GM20431 (cell line): Measurements from ENCODE around the gene GOLGA8N.
"Not testable (repeated sequence)": the region's sequence is repeated elsewhere in the genome, so short reads cannot be mapped to it uniquely, and the experiment has no call there.

ENCODE experiments used
- in situ Hi-C: fragments of 300-500 bp; cut with MseI, MboI; formaldehyde crosslinking; loops from one replicate; pipeline ENCODE4 v1.15.0; 2020; ENCODE audit warnings: low sequenced_read_pairs; ENCODE audit not compliant: unreplicated experiment

GOLGA8N gene

DNA sequence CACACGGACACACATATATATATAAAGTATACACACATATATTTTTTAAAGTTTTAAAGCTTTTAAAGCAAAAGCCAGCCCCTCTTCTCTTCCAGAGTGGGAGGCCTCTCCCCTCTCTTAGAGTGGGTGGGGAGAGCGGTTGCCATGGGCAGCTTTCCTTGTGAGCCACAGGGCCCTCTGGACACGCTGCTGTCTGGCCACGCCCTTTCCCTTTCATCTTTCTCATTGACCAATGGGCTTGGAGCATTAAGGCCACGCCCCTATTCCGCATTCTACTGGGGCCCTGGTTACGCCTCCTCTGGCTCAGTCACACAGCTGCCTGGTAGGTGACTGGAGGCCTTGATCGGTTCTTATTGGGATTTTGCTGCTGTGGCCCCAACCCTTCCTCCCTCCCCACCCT, at the start of gene GOLGA8N:
TSS of gene GOLGA8N (plus strand) at position 306 of the 400 bp plus-strand sequence.
- in situ Hi-C loops: not testable (repeated sequence)

DNA sequence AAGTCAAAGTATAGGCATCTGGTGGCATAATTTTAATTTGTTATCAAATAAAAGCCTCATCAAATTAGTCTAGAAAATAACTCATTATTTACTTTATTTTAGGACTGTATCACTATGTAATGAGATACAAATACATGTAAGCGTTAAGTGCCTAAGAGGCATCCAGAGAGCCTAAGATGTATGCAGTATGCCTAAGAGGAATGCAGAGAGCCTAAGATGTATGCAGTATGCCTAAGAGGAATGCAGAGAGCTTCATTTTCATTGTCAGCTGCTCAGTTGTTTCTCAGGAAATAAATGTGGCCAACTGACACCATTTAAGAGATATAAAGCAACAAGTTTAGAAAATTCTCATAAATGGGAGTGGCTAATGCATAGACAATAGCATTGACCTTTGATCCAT, 49.8 kb upstream of the GOLGA8N start:
- in situ Hi-C loops: not testable (repeated sequence)

DNA sequence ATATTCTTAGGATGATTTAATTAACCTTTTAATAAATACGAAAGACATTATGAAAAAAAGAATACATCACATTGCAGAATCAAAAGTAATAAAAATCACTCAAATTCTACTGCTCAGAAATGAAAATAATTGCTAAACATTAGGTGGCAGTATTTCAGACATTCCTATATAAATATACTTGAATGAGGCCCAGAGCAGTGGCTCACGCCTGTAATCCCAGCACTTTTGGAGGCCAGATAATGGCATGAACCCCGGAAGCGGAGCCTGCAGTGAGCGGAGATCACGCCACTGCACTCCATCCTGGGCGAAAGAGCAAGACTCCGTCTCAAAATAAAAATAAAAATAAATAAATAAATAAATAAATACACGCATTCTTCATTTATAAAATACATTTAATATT, 48.1 kb upstream of the GOLGA8N start:
- in situ Hi-C loops: not testable (repeated sequence)

DNA sequence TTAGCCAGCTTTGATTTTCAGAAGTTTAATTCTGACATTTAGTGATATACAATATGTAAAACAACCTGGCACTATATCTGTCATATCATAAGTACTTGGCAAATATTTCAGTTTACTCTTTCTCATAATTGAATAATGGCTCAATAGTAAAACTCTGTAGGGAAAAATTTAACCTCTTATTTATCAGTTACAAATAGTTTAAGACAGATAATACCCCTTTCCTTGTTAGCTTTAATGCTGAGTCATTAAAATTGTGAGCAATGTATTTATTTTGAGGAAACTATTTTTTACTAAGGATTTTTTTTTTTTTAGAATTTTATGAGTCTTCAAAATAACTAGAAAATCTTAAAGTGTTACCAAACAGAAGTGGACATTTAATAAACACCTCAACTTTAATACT, 38.7 kb upstream of the GOLGA8N start:
- in situ Hi-C loops: not testable (repeated sequence)

DNA sequence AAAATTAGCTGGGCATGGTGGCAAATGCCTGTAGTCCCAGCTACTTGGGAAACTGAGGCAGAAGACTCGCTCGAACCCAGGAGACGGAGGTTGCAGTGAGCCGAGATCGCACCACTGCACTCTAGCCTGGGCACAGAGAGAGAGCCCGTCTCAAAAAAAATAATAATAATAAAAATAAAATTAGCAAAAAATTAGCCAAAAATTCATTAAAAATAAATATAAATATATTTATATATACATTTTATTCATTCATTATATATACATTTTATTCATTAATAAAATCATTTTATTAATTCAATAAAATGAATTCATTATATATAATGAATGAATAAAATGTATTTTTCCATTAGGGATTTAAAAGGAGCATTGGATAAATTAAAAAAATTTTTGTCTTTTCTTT, 31.1 kb upstream of the GOLGA8N start:
- in situ Hi-C loops: not testable (repeated sequence)

DNA sequence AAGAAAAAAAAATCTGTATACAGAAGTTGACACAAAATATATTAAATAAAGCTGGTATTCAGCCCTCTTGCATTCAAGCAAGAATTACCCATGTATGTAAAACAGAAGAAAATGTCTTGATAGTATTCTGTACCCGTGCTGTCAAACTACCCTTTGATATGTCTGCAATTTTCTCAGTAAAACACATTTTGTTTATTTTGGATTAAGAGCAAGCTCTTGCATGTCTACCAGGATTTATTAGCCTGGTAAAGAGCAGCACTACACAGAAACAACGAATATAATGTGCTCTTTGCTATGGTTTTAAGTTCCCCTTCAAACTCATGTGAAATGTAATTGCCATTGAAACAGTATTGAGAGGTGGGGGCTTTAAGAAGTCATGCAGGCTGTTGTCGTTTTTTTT, 24.3 kb upstream of the GOLGA8N start:
- in situ Hi-C loops: not testable (repeated sequence)

DNA sequence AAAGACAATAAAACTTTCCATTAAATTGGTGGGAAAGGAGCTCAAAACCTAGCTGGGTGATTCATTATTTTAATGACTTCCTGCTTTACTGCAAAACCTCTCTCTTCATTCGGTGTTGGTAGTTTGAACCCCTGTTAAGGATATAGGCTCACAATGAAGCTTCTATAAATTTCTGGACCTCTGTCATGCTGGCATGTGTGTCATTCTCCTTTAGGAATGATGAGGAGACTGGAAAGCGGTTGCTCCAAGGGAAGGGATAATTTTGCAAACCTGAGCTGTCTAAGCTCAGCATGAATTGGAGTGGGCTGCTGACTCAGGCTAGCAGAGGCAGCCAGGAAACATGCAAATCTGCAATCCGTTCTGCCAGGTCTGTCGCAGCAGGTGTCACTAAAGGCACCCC, 14.8 kb upstream of the GOLGA8N start:
- in situ Hi-C loops: not testable (repeated sequence)

DNA sequence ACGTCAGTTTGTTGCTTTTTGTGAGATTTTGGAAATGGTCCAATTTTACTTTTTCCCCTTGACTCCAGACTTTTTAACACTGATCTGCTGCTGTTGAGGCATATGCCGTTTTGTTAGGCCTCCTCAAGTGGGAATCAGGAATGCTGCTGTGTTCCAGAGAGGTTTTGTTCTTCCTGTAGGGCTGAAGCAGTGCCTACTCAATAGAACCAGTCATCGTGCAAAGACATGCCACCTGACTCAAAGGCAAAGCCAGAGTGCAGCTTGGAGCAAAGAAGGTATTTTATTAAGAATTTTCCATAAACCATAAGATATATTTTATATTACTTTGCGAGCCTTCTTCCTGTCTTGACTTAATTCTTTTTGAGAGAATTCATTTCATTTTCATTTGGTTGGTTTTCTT, 7.4 kb upstream of the GOLGA8N start:
- in situ Hi-C loops: not testable (repeated sequence)

DNA sequence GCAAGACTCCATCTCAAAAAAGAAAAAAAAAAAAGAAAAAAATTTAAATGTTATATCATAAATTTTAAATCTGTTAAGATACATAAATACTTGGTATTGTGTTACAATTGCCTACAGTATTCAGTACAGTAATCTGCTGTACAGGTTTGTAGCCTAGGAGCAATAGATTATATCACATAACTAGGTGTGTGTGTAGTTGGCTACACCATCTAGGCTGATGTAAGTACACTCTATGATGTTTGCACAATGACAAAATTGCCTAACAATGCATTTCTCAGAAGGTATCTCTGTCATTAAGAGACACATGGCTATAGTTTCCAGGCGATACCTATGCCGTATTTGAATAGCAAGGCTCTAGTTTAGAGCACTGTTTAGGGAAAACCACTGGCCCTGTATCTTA, 16.3 kb downstream of the GOLGA8N start:
- in situ Hi-C loops: not testable (repeated sequence)

DNA sequence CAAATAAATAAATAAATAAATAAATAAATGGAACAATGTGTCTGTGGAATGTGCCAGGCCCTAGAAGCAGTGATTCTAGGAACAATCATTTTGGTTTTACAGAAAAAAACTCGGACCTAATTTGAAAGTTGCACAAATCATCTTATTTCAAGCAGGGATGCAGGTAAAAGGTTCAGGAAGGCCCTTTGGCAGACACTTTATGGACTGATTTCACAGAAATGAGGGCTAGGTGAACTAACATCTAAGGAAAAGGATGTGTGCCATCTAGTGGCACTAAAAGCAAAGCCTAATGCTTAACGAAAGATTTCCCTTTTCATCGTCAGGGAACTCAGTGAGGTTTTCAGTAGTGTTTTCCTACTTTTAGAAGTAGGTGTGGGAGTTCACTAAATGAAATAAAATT, 17.5 kb downstream of the GOLGA8N start:
- in situ Hi-C loops: not testable (repeated sequence)

DNA sequence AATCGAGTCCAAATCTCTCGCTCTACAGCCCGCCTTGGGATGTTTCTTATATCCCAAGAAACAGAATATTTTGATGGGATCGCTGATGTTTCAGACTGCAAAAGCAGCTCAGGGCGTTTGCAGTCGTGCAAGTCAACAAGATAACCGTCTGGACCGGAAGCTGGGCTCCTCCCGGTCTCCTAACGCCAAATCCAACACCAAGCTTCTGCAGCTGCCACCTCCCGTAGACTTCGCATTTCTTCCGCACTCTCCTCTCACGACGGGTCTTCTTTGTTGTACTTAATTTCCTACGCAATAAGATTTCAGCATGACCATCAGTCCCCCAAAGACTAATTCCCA, 21.4 kb downstream of the GOLGA8N start:
- in situ Hi-C loops: not testable (repeated sequence)

DNA sequence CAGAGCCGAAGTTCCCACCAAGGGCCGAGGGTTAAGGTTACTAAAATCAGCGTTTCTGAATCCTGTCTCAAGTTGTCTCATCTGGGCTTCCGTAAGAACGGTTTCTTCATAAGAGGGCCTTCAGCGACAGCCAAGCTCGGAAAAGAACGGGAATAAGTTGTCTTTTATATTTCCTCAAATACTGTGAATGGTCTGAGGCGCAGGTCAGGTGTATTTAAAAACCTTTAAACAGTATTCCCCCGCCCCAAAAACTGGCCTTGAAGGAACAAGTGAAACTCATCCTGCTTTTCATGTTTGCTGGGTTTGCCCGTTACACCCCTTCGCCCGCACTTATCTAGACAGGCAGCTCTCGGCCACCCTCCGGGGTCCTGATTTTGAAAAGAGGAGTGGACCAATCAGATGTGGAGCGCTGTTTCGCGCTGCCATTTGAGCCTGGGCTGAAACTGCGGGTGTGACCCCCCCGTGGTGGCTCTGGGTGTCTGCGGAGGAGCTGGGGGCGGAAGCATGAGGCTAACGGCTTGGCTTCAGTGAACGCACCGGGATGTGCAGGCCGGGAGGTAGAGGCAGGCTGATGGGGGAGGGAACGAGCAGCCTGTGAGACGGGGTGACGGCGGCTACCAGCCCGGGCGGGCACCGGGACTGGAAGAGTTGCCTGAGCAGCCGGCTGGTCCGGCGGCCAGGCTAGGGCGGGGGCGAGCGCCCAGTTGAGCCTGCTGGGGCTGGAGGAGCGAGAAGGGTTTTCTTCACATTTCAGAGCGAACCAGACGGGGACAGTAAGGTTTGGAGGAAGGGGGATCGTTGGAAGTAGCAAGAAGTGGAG, 22.0 kb downstream of the GOLGA8N start, which contains the start of gene ARHGAP11A:
TSS of gene ARHGAP11A (plus strand) at position 454 of the 820 bp plus-strand sequence. CDS start 708 bp downstream, outside the sequence.
- in situ Hi-C loops: not testable (repeated sequence)

DNA sequence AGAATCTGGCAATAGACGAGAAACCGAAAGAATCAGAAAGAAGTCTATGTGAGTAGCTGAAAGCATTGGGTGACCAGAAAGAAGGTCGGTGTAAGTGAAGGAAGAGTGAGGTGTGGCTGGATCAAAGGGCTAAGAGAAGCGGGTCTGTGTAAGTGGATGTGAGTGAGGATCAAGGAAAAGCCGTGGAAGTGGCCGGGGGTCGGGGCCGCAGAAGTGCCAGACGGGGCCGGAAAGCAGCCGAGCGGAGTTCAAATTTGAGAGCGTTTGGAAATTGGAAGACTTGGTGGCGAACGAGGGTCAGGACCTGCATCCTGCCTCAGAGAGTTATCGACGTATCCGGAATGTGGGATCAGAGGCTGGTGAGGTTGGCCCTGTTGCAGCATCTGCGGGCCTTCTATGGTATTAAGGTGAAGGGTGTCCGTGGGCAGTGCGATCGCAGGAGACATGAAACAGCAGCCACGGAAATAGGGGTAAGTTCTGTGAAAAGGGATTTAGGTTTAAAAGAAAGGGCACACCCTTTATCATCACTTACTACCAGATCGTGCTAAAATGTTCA, 22.7 kb downstream of the GOLGA8N start:
- in situ Hi-C loops: not testable (repeated sequence)

DNA sequence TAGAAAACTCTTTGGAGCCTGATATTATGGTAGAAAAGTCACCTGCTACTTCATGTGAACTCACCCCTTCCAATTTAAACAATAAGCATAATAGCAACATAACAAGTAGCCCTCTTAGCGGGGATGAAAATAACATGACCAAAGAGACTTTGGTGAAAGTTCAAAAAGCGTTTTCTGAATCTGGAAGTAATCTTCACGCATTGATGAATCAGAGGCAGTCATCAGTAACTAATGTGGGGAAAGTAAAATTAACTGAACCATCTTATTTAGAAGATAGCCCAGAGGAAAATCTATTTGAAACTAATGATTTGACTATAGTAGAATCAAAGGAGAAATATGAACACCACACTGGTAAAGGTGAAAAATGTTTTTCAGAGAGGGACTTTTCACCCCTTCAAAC, 43.2 kb downstream of the GOLGA8N start:
- in situ Hi-C loops: no loop called here

DNA sequence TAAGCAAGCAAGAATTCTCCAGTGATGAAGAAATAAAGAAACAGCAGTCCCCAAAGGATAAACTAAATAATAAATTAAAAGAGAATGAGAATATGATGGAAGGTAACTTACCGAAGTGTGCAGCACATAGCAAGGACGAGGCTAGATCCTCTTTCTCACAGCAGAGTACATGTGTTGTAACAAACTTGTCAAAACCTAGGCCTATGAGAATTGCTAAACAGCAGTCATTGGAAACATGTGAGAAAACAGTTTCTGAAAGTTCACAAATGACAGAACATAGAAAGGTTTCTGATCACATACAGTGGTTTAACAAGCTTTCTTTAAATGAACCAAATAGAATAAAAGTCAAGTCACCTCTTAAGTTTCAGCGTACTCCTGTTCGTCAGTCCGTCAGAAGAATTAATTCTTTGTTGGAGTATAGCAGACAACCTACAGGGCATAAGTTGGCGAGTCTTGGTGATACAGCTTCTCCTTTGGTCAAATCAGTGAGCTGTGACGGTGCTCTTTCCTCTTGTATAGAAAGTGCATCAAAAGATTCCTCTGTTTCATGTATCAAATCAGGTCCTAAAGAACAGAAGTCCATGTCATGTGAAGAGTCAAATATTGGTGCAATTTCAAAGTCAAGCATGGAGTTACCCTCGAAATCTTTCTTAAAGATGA, 43.8 kb downstream of the GOLGA8N start:
- in situ Hi-C loops: no loop called here

DNA sequence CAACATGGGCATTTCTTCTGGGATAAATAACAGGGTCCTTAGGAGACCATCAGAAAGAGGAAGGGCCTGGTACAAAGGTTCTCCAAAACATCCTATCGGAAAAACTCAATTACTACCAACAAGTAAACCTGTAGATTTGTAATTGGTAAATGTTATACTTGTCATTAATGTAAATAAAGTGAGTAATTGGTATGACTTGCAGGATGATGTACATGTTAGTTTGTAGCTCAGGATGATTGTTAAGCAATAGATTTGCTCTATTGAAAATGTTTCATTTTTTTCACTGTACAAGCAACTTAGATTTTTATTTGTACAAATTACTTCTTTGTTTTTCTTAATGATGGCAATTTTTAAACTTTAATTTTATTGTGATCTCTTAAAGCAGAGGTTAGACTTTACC, 44.4 kb downstream of the GOLGA8N start:
- in situ Hi-C loops: no loop called here

DNA sequence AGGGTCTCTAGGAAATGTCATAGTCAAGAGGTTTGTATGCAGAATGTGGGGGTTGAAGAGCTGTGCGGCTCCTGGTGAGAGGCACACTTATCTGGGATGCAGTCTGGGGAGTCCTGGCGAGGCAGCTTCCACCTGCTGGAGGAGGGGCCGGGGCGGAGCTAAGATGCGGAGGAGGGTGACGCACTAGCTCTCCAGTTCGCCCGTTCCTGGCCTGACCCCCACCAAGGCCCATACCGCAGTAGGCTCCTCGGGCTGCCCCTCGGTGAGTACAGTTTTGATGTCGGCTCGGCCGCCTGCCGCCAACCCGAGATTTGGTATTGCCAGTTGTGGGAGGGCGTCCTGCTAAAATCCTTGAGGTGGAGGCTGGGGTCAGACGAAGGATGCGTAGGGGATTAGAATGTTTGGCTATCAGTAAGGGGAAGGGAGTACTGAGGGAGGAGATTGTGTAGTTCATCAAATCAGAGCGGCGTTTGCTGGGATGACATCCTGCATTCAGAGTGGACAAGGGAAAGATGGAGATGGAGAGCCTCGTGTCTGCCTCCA, 48.3 kb downstream of the GOLGA8N start, which contains the start of gene SCG5:
TSS of gene SCG5 (plus strand) at position 194 of the 543 bp plus-strand sequence. CDS start 1,883 bp downstream, outside the sequence.
- in situ Hi-C loops: no loop called here

DNA sequence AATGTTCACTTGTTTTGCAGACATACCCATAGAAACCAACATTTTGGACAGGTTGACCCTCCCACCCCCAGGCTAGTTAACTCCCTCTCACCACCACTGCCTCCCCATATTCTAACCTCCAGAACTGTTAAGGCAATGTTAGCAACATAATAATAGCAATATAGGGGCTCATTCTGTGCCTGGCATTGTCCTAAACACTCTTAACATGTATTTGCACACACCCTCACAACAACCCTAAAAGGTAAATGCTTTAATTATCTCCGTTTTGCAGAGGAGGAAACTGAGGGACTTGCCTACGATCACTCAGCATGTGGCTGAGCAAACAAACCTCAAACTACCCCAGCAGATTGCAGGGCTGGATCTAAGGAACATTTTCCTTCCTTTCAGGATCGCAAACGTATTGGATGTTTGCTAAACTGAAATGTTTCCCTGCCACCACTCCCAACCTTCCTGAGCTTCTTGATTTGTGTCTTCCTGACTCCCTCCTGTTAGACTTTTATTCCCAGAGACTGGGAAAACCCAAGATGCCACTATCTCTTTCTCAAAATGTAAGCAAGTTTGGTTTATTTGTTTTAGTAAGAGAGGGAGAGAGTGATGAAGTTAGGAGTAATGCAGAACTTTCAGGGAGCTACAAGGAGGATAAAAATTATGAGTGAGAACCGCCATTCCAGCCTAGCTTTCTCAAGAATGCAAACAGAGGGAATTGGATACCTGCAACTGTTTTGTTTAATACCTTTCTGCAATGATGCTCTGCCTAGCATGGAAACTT, 49.6 kb downstream of the GOLGA8N start:
- in situ Hi-C loops: no loop called here

DNA sequence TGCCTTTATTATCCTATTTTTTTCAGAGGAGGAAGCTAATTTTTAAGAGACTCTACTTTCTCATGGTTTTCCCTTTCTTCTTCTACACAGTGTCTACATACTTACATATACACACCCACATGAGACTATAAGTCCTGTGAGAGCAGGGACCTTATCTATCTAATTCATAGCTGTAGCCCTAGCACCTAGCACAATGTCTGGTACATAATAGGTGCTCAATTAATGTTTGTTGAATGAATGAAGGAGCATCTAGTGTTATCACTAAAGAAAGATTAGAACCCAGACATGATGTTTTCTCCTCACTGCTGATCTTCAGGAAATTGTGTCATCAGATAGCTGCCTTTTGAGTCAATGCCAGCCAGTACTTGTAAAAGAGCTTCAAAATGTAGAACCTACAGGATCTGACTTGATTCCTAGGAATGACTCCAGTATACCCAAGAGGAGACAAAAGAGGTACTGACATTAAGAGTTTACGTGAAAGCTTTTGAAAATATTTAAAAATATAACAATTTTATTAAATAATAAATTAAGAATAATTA, 50.7 kb downstream of the GOLGA8N start:
- in situ Hi-C loops: no loop called here

DNA sequence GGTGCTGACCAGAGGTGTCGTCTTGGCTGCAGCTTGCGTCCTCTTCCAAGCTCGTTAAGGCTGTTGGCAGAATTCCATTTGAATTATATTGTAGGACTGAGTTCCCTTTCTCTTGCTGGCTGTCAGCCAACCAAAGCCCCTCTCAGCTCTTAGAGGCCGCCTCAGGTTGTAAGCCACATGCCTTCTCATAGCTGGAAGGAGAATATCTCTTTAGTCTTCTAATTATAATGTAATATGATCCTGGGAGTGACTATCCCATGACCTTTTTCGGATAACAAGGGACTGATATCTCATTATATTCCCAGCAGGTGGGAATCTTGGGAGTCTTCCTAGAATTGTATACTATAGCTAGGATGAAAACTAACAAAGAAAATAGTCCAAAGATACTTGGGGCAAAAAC, 53.0 kb downstream of the GOLGA8N start:
- in situ Hi-C loops: no loop called here
